Esophagus muscularis mucosa (tissue), 4 donors: ENCODE measurements around the gene IL23A. TPM values are rescaled to one million over a fixed set of nuclear protein-coding genes. Genes with fewer than 3 reads are reported as not detected.

Experiments used
- DNase-seq: peaks from one replicate; pipeline ENCODE4 v3.0.0-alpha.2; 2017; ENCODE audit errors: extremely low spot score
- H3K27ac ChIP-seq, 4 donors: fragments of 200-600 bp; sonication (generic); replicated peaks in 1 of 4; 1 replicate in 3 of 4; 2 replicates in 1 of 4; pipeline ENCODE4 v1.5.1; 2016 to 2019; ENCODE audit warnings: mild to moderate bottlenecking in 1 of 4
- H3K27me3 ChIP-seq, 4 donors: fragments of 200-600 bp; sonication (generic); one replicate each; pipeline versions ENCODE4 v1.5.1 to v1.6.0; 2016 to 2019
- H3K36me3 ChIP-seq, 4 donors: fragments of 200-600 bp; sonication (generic); one replicate each; pipeline ENCODE4 v1.5.1; 2016 to 2019
- H3K4me1 ChIP-seq, 4 donors: fragments of 200-600 bp; sonication (generic); one replicate each; pipeline ENCODE4 v1.5.1; 2016 to 2019
- H3K4me3 ChIP-seq, 4 donors: fragments of 200-600 bp; sonication (generic); 1 replicate in 2 of 4; 2 replicates in 2 of 4; pipeline ENCODE4 v1.5.1; 2016 to 2019; ENCODE audit warnings: mild to moderate bottlenecking in 4 of 4, moderate library complexity in 1 of 4
- H3K9me3 ChIP-seq, 4 donors: fragments of 200-600 bp; sonication (generic); 1 replicate in 3 of 4; 2 replicates in 1 of 4; pipeline ENCODE4 v1.5.1; 2016 to 2019
- EP300 ChIP-seq: sonication (generic); formaldehyde crosslinking; IDR thresholded peaks from one replicate; pipeline ENCODE4 v1.6.1; 2017; ENCODE audit warnings: antibody characterized with exemption
- POLR2A ChIP-seq: fragments of 450-650 bp; IDR thresholded peaks from one replicate; pipeline ENCODE4 v1.6.1; 2017; ENCODE audit warnings: antibody characterized with exemption, moderate library complexity, mild to moderate bottlenecking, low read depth
- POLR2AphosphoS5 ChIP-seq, 2 donors: sonication (generic); formaldehyde crosslinking; IDR thresholded peaks; one replicate each; pipeline ENCODE4 v1.6.1; 2017; ENCODE audit warnings: antibody characterized with exemption in 2 of 2
- WGBS: methylation state at CpG from one replicate; pipeline ENCODE4 v1.1.5; 2018; 5-methylcytosine and 5-hydroxymethylcytosine counted together
- intact Hi-C: fragments of 100-400 bp; cut with DNase I; formaldehyde crosslinking; loops from one replicate; pipeline ENCODE4 v1.15.1; 2023
- small RNA-seq, 3 donors: library from RNA; depleted of rRNA; stranded (forward); fragments of <200 nt; gene quantifications; one replicate each; pipeline ENCODE3, GENCODE V24; 2016
- total RNA-seq, 4 donors: library from RNA; depleted of rRNA; stranded (reverse); fragments of >200 nt; gene quantifications; one replicate each; pipeline versions ENCODE4 v1.1.0 to v1.2.1, GENCODE V29; 2016
- TF ChIP-seq, protein P1 (sequence below), 3 experiments: fragments of 200-600 bp in 2 of 3; fragments of 450-650 bp in 1 of 3; sonication (generic) in 2 of 3; IDR thresholded peaks; one replicate each; pipeline ENCODE4 v1.5.1; 2017 to 2019; ENCODE audit warnings: antibody characterized with exemption in 3 of 3, mild to moderate bottlenecking in 2 of 3, moderate library complexity in 1 of 3

IL23A gene
- total RNA-seq, 4 donors from 2014 or later = not detected

DNA sequence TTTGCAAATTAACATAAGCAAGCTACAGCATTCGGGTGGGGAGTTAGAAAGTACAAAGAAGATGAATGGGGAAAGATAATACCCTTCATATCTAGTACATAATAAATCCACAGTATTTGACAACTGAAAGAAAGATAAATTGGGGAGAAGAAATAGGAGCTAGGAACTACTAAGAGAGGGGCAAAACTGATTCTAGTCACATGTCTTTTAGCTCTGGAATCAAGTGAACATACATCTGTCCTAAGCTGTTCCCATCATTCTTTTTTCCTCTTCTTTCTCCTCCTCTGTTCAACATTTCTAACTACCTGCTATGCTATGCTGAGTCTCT is 39.3 kb downstream of the IL23A start:
- no peak overlapping the region for H3K27ac ChIP-seq
- H3K4me1 ChIP-seq = no peaks in the 10 kb centered on the region
- no peaks in the 10 kb centered on the region for H3K36me3 ChIP-seq
- intact Hi-C loops = loop anchor here (10.0 kb wide), 1 partner anchor 47 kb away; no protein-coding TSS in a partner anchor
- WGBS = 48% methylated on average over 1 of the region's 1 CpG
- TF ChIP-seq POLR2AphosphoS5 (IDR thresholded peaks at IDR 0.05) = no peak
- TF ChIP-seq POLR2A = no peak
- TF ChIP-seq EP300 = no peak
- no peaks in the 10 kb centered on the region for H3K9me3 ChIP-seq
- DNase-seq = no peak
- H3K4me3 ChIP-seq = no peak overlapping the region
- no peaks in the 10 kb centered on the region for H3K27me3 ChIP-seq

DNA sequence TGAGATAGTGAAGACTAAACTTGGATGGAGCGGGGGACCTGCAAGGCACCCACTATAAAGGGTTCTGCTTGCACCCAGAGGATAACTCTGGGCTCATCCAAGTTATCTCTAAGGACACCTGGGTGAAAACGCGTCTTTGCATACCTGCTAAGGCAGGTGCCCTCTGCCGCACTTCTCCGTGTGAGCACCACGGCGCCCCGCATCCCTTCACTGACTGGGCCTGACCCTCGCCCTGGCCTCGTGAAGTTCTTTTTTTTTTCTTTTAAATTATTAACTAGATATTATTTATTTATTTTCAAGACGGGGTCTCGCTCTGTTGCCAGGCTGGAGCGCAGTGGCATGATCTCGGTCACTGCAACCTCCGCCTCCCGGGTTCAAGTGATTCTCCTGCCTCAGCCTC is 43.9 kb downstream of the IL23A start:
- no peaks in the 10 kb centered on the region for H3K36me3 ChIP-seq
- intact Hi-C loops = no loop called here
- no peak overlapping the region for H3K4me3 ChIP-seq
- no peaks in the 10 kb centered on the region for H3K9me3 ChIP-seq
- no peak for DNase-seq
- WGBS = 91% methylated on average over 16 of the region's 16 CpGs
- no peaks in the 10 kb centered on the region for H3K27me3 ChIP-seq
- no peak overlapping the region for H3K27ac ChIP-seq
- TF ChIP-seq, protein P1, sequence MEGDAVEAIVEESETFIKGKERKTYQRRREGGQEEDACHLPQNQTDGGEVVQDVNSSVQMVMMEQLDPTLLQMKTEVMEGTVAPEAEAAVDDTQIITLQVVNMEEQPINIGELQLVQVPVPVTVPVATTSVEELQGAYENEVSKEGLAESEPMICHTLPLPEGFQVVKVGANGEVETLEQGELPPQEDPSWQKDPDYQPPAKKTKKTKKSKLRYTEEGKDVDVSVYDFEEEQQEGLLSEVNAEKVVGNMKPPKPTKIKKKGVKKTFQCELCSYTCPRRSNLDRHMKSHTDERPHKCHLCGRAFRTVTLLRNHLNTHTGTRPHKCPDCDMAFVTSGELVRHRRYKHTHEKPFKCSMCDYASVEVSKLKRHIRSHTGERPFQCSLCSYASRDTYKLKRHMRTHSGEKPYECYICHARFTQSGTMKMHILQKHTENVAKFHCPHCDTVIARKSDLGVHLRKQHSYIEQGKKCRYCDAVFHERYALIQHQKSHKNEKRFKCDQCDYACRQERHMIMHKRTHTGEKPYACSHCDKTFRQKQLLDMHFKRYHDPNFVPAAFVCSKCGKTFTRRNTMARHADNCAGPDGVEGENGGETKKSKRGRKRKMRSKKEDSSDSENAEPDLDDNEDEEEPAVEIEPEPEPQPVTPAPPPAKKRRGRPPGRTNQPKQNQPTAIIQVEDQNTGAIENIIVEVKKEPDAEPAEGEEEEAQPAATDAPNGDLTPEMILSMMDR (IDR thresholded peaks at IDR 0.05) = no peak
- TF ChIP-seq EP300 (no peak), POLR2A (no peak), POLR2AphosphoS5 (IDR thresholded peaks at IDR 0.05) (no peak)
- H3K4me1 ChIP-seq = no peaks in the 10 kb centered on the region

DNA sequence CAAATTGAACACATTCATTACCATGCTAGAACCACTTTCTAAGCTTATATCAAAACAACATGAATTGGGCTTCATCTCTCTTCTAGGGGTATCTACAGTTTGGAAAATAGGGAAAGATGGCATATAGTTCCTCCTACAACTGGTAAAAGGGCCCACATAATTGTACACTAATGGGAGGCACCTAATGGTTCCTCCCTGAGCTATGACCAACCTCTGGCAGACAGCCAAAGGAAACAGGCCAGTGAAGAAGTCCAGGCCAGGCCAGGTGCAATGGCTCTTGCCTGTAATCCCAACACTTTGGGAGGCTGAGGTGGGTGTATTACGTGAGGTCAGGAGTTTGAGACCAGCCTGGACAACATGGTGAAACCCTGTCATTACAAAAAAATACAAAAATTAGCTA is 47.2 kb downstream of the IL23A start:
- Histone ChIP-seq H3K4me1 (no peaks in the 10 kb centered on the region), H3K27me3 (no peaks in the 10 kb centered on the region), H3K27ac (no peak overlapping the region), H3K4me3 (no peak overlapping the region), H3K9me3 (no peaks in the 10 kb centered on the region), H3K36me3 (no peaks in the 10 kb centered on the region)
- 100% methylated on average over 1 of the region's 1 CpG for WGBS
- no peak for DNase-seq
- TF ChIP-seq POLR2A = no peak
- TF ChIP-seq EP300 = no peak
- TF ChIP-seq, protein P1 (IDR thresholded peaks at IDR 0.05) = no peak
- TF ChIP-seq POLR2AphosphoS5 (IDR thresholded peaks at IDR 0.05) = no peak
- intact Hi-C loops = no loop called here

DNA sequence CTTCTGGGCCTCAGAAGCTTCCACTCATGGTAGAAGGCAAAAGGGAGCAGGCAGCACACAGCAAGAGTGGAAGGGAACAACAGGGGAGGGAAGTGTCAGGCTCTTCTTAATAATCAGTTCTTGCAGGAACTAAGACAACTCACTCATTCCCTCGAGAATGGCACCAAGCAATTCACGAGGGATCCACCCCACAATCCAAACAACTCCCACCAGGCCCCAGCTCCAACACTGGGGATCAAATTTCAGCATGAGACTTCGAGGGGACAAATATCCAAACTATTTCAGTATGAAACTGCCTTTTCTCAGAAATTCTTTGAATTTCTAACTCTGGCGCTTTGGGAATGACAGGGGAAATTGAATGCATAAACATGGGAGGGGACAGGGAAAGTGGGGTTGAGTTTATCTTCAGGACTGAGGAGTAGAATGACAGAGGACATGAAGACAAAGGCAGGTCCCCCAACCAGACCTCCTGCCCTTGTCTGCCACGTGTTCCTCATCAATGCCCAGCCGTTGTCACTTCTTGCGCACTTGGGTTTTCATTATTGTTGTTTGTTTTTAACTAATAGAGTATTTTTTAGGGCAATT is 48.6 kb downstream of the IL23A start:
- Histone ChIP-seq H3K4me3 (no peak overlapping the region), H3K4me1 (no peaks in the 10 kb centered on the region), H3K36me3 (no peaks in the 10 kb centered on the region), H3K27me3 (no peaks in the 10 kb centered on the region), H3K9me3 (no peaks in the 10 kb centered on the region), H3K27ac (no peak overlapping the region)
- TF ChIP-seq POLR2A = no peak
- TF ChIP-seq EP300 = no peak
- no peak for TF ChIP-seq POLR2AphosphoS5 (IDR thresholded peaks at IDR 0.05)
- TF ChIP-seq, protein P1 (IDR thresholded peaks at IDR 0.05) = no peak
- DNase-seq = no peak
- intact Hi-C loops = no loop called here
- 48% methylated on average over 7 of the region's 7 CpGs for WGBS

DNA sequence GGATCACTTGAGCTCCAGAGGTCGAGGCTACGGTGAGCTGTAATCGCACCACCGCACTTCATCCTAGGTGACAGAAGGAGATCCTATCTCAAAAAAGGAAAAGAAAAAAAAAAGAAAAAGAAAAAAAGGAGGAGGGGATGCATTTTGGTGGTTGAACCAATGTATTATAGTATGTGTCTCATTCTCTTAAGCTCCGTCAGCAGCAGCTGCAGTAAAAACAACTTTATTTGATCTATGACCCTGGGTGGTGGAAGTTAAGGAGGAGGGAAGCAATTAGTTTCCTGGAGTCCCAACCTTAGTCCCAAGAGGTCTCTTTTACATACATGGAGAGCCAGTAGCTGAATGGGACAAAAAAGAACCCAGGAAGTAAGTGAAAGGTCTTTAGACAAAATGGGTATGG is 50.7 kb downstream of the IL23A start:
- no peaks in the 10 kb centered on the region for H3K9me3 ChIP-seq
- no peaks in the 10 kb centered on the region for H3K4me1 ChIP-seq
- no peak overlapping the region for H3K27ac ChIP-seq
- 61% methylated on average over 5 of the region's 5 CpGs for WGBS
- no peak for TF ChIP-seq EP300
- no peak for TF ChIP-seq POLR2AphosphoS5 (IDR thresholded peaks at IDR 0.05)
- TF ChIP-seq, protein P1 (IDR thresholded peaks at IDR 0.05) = no peak
- no peak for TF ChIP-seq POLR2A
- no peaks in the 10 kb centered on the region for H3K36me3 ChIP-seq
- no peak overlapping the region for H3K4me3 ChIP-seq
- intact Hi-C loops = no loop called here
- no peaks in the 10 kb centered on the region for H3K27me3 ChIP-seq
- DNase-seq = no peak

Small RNA genes within 50 kb of the gene (small RNA-seq; reads per million reads assigned to genes)
- 0 reads per million in 3 donors for gene RNU7-40P

Other genes starting within 250 kb of the IL23A start
- 100 to 1,000 TPM in 2 of 4 donors, 10 to 100 TPM in 2; 90.5 to 133 (median 105) TPM for gene PA2G4, start 234.3 kb upstream of the IL23A start, total RNA-seq
- gene RPL41, start 222.3 kb upstream of the IL23A start, total RNA-seq = 1,000 to 10,000 TPM; 1,962 to 4,166 (median 3,502) TPM
- 1 to 10 TPM; 5.0 to 7.9 (median 6.6) TPM for gene ZC3H10, start 220.6 kb upstream of the IL23A start, total RNA-seq
- gene ESYT1, start 210.6 kb upstream of the IL23A start, total RNA-seq = 100 to 1,000 TPM; 151 to 245 (median 214) TPM
- 10 to 100 TPM; 28.5 to 39.4 (median 33.6) TPM for gene MYL6B, start 186.3 kb upstream of the IL23A start, total RNA-seq
- gene MYL6, start 180.5 kb upstream of the IL23A start, total RNA-seq = 1,000 to 10,000 TPM; 5,145 to 8,531 (median 5,986) TPM
- 100 to 1,000 TPM in 2 of 4 donors, 10 to 100 TPM in 2; 62.1 to 111 (median 94.3) TPM for gene SMARCC2, start 149.4 kb upstream of the IL23A start, total RNA-seq
- 100 to 1,000 TPM in 3 of 4 donors, 10 to 100 TPM in 1; 64.4 to 165 (median 109) TPM for gene RNF41, start 117.0 kb upstream of the IL23A start, total RNA-seq
- gene NABP2, start 114.5 kb upstream of the IL23A start, total RNA-seq = 10 to 100 TPM; 27.0 to 36.4 (median 30.9) TPM
- gene SLC39A5, start 108.8 kb upstream of the IL23A start, total RNA-seq = not detected
- 10 to 100 TPM; 13.8 to 31.5 (median 19.6) TPM for gene ANKRD52, start 80.5 kb upstream of the IL23A start, total RNA-seq
- gene COQ10A, start 71.9 kb upstream of the IL23A start, total RNA-seq = 10 to 100 TPM; 12.4 to 22.8 (median 15.7) TPM
- 100 to 1,000 TPM in 3 of 4 donors, 10 to 100 TPM in 1; 91.8 to 155 (median 111) TPM for gene CS, start 38.6 kb upstream of the IL23A start, total RNA-seq
- 10 to 100 TPM; 48.8 to 61.5 (median 50.3) TPM for gene CNPY2, start 22.9 kb upstream of the IL23A start, total RNA-seq
- gene PAN2, start 4.9 kb upstream of the IL23A start, total RNA-seq = 10 to 100 TPM; 14.1 to 34.5 (median 24.4) TPM
- 10 to 100 TPM; 55.7 to 78.9 (median 68.2) TPM for gene STAT2, start 21.2 kb downstream of the IL23A start, total RNA-seq
- not detected for gene APOF, start 24.0 kb downstream of the IL23A start, total RNA-seq
- gene TIMELESS, start 110.5 kb downstream of the IL23A start, total RNA-seq = 1 to 10 TPM; 2.3 to 4.1 (median 2.4) TPM
- gene MIP, start 115.8 kb downstream of the IL23A start, total RNA-seq = not detected
- 1 to 10 TPM; 1.4 to 2.2 (median 1.9) TPM for gene SPRYD4, start 129.7 kb downstream of the IL23A start, total RNA-seq
- 1 to 10 TPM in 1 of 4 donors, under 1 TPM in 2, not detected in 1; 0.97 to 1.0 (median 0.99) TPM for gene GLS2, start 149.3 kb downstream of the IL23A start, total RNA-seq
- 10 to 100 TPM; 31.6 to 49.4 (median 40.4) TPM for gene RBMS2, start 182.9 kb downstream of the IL23A start, total RNA-seq